Left kidney (tissue), 8 donors: Measurements from ENCODE around the gene IFITM1. TPM values are rescaled to one million over a fixed set of nuclear protein-coding genes. Genes with fewer than 3 reads are reported as not detected.
A peak's percentile ranks its signal among the peaks of the same experiment; 100 is the strongest.
"Not testable (repeated sequence)": the region's sequence is repeated elsewhere in the genome, so short reads cannot be mapped to it uniquely, and the experiment has no call there.

ENCODE experiments used
- DNase-seq: peaks from one replicate; pipeline ENCODE4 v3.0.0-alpha.2; 2013
- long read RNA-seq, 8 donors: transcript quantifications; one replicate each; lab custom pipeline, GENCODE V29; 2026
- polyA plus RNA-seq: library from polyadenylated mRNA; unstranded; fragments of 120-200 nt; gene quantifications from one replicate; pipeline ENCODE4 v1.2.1, GENCODE V29; 2013; ENCODE audit not compliant: insufficient read length

The IFITM1 gene
- 38.1 TPM for polyA plus RNA-seq
- long read RNA-seq, donor 1, transcript IFITM1-202 (2 exons, 855 nt), result major isoform, 47 of 47 reads
- long read RNA-seq, donor 1, partial matches to known transcripts, result 0 of 47 reads
- long read RNA-seq, donor 1, other reads (novel, unspliced or antisense), result 0 of 47 reads
- long read RNA-seq, donor 2, transcript IFITM1-202 (2 exons, 855 nt), result major isoform, 31 of 31 reads
- long read RNA-seq, donor 2, partial matches to known transcripts, result 0 of 31 reads
- long read RNA-seq, donor 2, other reads (novel, unspliced or antisense), result 0 of 31 reads
- long read RNA-seq, donor 3, transcript IFITM1-202 (2 exons, 855 nt), result major isoform, 46 of 46 reads
- long read RNA-seq, donor 3, partial matches to known transcripts, result 0 of 46 reads
- long read RNA-seq, donor 3, other reads (novel, unspliced or antisense), result 0 of 46 reads
- long read RNA-seq, donor 4, partial matches to known transcripts, result 0 of 3 reads
- long read RNA-seq, donor 4, other reads (novel, unspliced or antisense), result 0 of 3 reads
- long read RNA-seq, donor 5, transcript IFITM1-202 (2 exons, 855 nt), result major isoform, 92 of 104 reads
- long read RNA-seq, donor 5, partial matches to known transcripts, result 12 of 104 reads
- long read RNA-seq, donor 5, other reads (novel, unspliced or antisense), result 0 of 104 reads
- long read RNA-seq, donor 6, transcript IFITM1-202 (2 exons, 855 nt), result major isoform, 48 of 48 reads
- long read RNA-seq, donor 6, partial matches to known transcripts, result 0 of 48 reads
- long read RNA-seq, donor 6, other reads (novel, unspliced or antisense), result 0 of 48 reads
- long read RNA-seq, donor 7, transcript IFITM1-202 (2 exons, 855 nt), result major isoform, 82 of 82 reads
- long read RNA-seq, donor 7, partial matches to known transcripts, result 0 of 82 reads
- long read RNA-seq, donor 7, other reads (novel, unspliced or antisense), result 0 of 82 reads
- long read RNA-seq, donor 8, transcript IFITM1-202 (2 exons, 855 nt), result major isoform, 30 of 30 reads
- long read RNA-seq, donor 8, partial matches to known transcripts, result 0 of 30 reads
- long read RNA-seq, donor 8, other reads (novel, unspliced or antisense), result 0 of 30 reads

- peak; percentile 80 for DNase-seq
Observed at GRCh38 chr11:313787-314553, at the start of gene IFITM1. IFITM1 (plus strand) TSS chr11:314040; CDS start chr11:314171, 131 bp downstream.

DNA sequence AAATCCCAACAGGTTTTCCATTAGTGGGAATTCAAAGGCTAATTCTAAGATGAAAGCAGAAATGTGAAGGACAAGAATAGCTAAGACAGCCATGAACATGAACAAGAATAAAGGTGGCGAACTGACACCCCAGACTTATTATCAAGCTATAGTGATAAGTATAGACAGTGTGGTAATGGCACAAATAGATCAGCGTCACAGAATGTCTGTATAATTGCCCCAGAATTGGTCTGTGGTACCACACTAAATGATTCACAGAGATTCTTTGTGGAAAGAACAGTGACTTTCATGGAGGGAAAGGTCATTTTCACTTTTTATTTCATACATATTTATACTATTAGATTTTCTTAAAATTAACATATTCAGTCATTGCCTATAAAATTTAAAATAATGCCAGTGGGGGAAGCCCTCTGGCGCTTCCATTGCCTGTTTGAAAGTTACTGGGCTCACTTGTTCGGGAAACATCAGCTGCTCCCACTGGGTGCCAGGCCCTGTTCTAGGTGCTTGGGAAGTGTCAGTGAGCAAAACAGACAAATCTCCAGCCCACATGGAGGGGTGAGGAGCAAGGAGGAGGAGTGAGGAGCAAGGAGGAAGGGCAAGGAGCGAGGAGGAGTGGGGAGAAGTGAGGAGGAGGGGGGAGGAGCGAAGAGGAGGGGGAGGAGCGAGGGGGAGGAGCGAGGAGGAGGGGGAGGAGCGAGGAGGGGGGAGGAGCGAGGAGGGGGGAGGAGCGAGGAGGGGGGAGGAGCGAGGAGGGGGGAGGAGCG is 47.0 kb upstream of the IFITM1 start:
- no peak for DNase-seq

DNA sequence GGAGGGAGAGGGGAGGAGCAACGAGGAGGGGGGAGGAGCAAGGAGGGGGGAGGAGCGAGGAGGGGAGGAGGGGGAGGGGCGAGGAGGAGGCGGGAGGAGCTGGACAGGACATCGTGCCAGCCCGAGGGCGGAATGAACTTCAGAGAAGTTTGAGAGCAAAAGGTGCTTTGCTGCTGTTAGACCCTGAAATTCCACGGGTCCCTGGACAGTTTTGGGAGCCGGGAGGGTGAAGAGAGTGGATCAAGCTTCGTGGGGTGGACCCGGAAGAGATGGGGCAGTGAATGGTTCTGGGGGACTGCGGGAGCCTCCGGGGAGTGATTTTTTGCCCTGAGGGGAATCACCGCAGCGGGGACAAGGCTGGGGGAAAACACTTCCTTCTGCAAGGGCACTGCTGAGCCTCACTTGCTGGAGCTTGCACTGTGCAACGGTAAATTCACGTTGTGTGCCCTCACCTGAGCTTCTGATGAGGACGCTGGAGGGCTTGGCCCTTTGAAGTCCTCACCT is 46.3 kb upstream of the IFITM1 start:
- DNase-seq, result no peak

- DNase-seq, result not testable (repeated sequence)
Observed at GRCh38 chr11:268716-269145, 45.1 kb upstream of the IFITM1 start.

- no peak for DNase-seq
Observed at GRCh38 chr11:269146-269890, 44.5 kb upstream of the IFITM1 start.

- DNase-seq, result no peak
Observed at GRCh38 chr11:270451-271318, 43.2 kb upstream of the IFITM1 start.

DNA sequence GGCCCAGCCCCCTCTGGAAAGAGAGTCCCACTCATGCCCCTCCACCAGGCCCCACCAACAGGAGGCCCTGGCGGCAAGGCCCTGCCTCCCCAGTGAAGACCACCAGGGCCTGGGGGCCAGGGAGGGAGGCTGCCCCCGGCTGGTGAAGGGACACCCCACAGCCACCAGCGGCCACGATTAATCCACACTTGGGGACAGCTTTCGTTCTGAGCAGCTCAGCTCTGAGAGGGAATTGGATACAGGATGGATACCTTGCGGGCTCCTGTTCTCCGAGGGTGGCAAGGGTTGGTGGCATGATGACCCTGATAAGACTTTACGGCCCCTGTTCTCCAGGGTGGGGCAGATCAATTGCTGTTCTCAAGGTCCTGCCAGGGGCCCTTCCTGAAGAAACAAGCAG is 42.5 kb upstream of the IFITM1 start:
- no peak for DNase-seq

DNA sequence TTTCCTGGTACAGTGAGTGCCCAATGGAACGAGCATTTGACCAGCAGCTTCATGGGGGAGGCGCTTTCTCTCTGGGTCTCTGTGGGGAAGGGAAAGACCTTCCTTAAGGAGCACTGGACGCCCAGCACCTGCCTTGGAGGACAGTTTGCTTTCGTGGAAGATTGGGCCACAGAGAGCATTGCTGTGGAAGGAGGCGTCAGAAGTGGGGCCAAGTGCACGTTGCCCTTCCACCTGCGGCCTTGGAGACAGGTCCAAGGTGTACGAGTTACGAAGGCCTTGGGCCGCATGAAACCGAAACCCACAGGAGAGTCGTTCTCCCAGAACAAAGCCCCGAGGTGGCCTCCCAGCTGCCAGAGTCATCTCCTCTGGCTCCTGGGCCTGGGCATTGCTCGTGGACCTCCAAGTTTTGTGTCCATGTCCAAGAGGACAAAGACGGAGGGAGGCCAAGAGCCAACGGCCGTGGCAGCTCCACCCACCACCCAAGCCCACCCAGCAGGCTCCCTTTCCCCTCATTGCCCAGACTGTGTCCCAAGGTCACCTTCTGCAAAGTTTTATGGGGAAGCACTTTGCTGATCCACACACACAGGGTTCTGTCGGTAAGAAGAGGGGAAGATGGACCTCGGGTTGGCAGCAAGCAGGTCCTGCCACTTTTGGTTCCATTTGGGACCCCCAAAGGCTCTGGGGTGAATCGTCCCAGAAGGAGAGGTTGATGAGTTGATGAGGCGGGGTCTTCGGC is 41.5 kb upstream of the IFITM1 start:
- DNase-seq, result no peak

GRCh38 chr11:272931-273198 is 41.0 kb upstream of the IFITM1 start:
- DNase-seq, result no peak

GRCh38 chr11:276219-276618 is 37.6 kb upstream of the IFITM1 start:
- DNase-seq, result no peak

DNA sequence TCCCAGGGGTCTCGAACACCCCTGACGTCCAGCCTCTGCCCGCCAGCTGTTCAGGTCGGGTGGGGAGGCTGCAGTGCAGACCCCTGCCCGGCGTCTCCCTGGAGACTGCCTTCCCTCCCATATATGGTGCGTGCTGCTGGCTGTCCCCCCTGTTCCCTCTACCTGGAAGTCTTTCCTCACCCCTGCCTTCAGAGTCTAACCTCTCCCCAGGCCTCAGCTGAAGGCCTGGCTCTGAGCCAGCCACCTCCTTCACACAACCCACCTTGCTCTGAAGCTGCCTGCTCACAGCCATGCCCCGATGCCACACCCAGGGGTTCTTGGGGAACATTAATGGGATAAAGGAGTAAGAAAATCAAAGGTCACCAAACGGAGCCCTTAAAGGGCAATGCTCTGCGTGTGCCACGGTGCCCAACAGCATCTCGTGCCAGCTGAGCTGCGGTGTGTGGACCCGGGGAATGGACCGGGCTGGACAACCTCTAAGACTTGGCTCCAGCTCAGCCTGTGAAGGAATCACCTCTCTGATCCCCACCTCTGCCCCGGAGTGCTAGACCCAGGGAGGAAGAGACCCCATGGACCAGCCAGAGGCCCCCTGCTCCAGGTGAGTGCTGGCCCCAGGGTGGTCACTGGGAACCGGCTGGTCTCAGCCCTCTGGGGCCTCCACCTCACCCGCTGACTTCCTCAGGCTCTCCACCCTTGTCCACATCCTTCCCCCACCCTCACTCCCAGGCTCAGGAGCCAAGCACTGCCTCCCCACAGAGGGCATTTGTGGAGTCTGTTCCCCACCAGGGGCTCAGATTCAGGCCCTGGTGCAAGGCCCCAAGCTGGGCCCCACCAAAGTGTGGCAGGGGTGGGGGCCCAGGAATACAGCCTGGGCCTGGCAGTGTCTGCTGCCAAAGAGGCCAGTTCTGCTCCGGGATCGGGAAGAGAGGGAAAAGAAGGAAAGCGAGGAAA is 35.6 kb upstream of the IFITM1 start, which contains the start of gene NLRP6:
NLRP6 (plus strand) TSS at position 407 of the 951 bp plus-strand sequence; CDS start at position 570, 163 bp downstream.
- DNase-seq, result no peak

DNA sequence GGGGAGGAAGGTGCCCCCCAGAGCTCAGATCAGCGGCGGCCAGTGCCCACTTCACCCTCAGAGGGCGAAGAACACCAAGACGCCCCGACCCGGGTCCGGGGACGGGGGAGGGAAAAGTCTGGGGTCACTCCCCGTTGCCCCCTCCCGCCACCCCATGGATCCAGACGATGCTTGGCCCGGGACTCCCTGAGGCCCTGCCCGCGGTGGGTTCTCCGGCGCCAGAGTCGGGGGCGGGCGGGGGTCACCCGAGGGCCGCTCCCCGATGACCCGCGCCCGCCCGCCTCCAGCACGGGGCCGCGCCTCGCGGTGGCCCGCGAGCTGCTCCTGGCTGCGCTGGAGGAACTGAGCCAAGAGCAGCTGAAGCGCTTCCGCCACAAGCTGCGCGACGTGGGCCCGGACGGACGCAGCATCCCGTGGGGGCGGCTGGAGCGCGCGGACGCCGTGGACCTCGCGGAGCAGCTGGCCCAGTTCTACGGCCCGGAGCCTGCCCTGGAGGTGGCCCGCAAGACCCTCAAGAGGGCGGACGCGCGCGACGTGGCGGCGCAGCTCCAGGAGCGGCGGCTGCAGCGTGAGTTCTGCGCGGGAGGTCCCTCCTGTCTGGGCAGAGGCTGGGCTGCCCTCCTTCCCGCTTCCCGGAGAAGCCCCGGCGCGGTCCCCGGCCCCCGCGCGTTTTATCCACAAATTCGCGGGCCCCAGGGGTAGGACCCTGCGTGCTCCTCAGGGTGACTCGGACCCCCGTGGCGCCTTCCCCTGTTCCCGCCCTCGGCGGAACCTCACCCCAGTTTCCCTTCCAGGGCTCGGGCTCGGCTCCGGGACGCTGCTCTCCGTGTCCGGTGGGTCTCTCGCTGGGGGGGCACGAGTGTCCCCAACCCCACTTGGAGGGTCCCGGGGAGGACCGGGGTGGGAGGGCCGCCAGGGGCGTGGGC is 34.5 kb upstream of the IFITM1 start:
- DNase-seq, result no peak

DNA sequence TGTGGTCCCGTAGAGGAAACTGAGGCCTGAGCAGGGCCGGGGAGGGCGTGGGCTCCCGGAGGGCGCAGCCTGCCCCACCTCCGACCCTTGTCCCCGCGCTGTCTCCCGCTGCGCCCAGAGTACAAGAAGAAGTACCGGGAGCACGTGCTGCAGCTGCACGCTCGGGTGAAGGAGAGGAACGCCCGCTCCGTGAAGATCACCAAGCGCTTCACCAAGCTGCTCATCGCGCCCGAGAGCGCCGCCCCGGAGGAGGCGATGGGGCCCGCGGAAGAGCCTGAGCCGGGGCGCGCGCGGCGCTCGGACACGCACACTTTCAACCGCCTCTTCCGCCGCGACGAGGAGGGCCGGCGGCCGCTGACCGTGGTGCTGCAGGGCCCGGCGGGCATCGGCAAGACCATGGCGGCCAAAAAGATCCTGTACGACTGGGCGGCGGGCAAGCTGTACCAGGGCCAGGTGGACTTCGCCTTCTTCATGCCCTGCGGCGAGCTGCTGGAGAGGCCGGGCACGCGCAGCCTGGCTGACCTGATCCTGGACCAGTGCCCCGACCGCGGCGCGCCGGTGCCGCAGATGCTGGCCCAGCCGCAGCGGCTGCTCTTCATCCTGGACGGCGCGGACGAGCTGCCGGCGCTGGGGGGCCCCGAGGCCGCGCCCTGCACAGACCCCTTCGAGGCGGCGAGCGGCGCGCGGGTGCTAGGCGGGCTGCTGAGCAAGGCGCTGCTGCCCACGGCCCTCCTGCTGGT is 33.7 kb upstream of the IFITM1 start:
- DNase-seq, result no peak

DNA sequence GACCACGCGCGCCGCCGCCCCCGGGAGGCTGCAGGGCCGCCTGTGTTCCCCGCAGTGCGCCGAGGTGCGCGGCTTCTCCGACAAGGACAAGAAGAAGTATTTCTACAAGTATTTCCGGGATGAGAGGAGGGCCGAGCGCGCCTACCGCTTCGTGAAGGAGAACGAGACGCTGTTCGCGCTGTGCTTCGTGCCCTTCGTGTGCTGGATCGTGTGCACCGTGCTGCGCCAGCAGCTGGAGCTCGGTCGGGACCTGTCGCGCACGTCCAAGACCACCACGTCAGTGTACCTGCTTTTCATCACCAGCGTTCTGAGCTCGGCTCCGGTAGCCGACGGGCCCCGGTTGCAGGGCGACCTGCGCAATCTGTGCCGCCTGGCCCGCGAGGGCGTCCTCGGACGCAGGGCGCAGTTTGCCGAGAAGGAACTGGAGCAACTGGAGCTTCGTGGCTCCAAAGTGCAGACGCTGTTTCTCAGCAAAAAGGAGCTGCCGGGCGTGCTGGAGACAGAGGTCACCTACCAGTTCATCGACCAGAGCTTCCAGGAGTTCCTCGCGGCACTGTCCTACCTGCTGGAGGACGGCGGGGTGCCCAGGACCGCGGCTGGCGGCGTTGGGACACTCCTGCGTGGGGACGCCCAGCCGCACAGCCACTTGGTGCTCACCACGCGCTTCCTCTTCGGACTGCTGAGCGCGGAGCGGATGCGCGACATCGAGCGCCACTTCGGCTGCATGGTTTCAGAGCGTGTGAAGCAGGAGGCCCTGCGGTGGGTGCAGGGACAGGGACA is 32.9 kb upstream of the IFITM1 start:
- DNase-seq, result no peak
